ENCODE data around the gene MATR3.

Gene MATR3

GRCh38 chr5:139293507-139294373 is at the start of gene MATR3:
Gene MATR3, plus strand, starts transcription at chr5:139293740. Its CDS starts 13,676 bp downstream, at chr5:139307416.
- no peak for TF ChIP-seq CTCF (IDR thresholded peaks at IDR 0.05; ENCODE audit: extremely low read depth, insufficient read depth, missing control alignments)
- DNase-seq (ENCODE audit: low spot score), result peak; percentile 90
- in situ Hi-C loops (cut with MboI; ENCODE audit: low pct_unique_long_range_greater_than_20kb, low sequenced_read_pairs, unreplicated experiment), result no loop called here

- no peak for DNase-seq (ENCODE audit: low spot score)
- peak; percentile 15 for TF ChIP-seq CTCF (IDR thresholded peaks at IDR 0.05; ENCODE audit: extremely low read depth, insufficient read depth, missing control alignments)
- in situ Hi-C loops (cut with MboI; ENCODE audit: low pct_unique_long_range_greater_than_20kb, low sequenced_read_pairs, unreplicated experiment), result no loop called here
These were observed 47.8 kb upstream of the MATR3 start for GRCh38 chr5:139245637-139246339.

GRCh38 chr5:139246394-139246793 is 47.1 kb upstream of the MATR3 start:
- no peak for TF ChIP-seq CTCF (IDR thresholded peaks at IDR 0.05; ENCODE audit: extremely low read depth, insufficient read depth, missing control alignments)
- peak; percentile 36 for DNase-seq (ENCODE audit: low spot score)
- in situ Hi-C loops (cut with MboI; ENCODE audit: low pct_unique_long_range_greater_than_20kb, low sequenced_read_pairs, unreplicated experiment), result no loop called here

GRCh38 chr5:139248826-139249453 is 44.6 kb upstream of the MATR3 start:
- in situ Hi-C loops (cut with MboI; ENCODE audit: low pct_unique_long_range_greater_than_20kb, low sequenced_read_pairs, unreplicated experiment), result no loop called here
- TF ChIP-seq CTCF (IDR thresholded peaks at IDR 0.05; ENCODE audit: extremely low read depth, insufficient read depth, missing control alignments), result no peak

GRCh38 chr5:139251281-139251687 is 42.3 kb upstream of the MATR3 start:
- peak; percentile 72 for TF ChIP-seq CTCF (IDR thresholded peaks at IDR 0.05; ENCODE audit: extremely low read depth, insufficient read depth, missing control alignments)
- in situ Hi-C loops (cut with MboI; ENCODE audit: low pct_unique_long_range_greater_than_20kb, low sequenced_read_pairs, unreplicated experiment), result loop anchor here (25.0 kb wide), 2 partner anchors 439 to 614 kb away; no protein-coding TSS in a partner anchor
- peak; percentile 79 for DNase-seq (ENCODE audit: low spot score)

More at GRCh38 chr5:139248826-139249453, 44.6 kb upstream of the MATR3 start:
- DNase-seq (ENCODE audit: low spot score), result no peak

GRCh38 chr5:139251695-139252288 is 41.7 kb upstream of the MATR3 start:
- no peak for DNase-seq (ENCODE audit: low spot score)
- TF ChIP-seq CTCF (IDR thresholded peaks at IDR 0.05; ENCODE audit: extremely low read depth, insufficient read depth, missing control alignments), result no peak
- in situ Hi-C loops (cut with MboI; ENCODE audit: low pct_unique_long_range_greater_than_20kb, low sequenced_read_pairs, unreplicated experiment), result loop anchor here (25.0 kb wide), 2 partner anchors 439 to 614 kb away; no protein-coding TSS in a partner anchor
